Adipose tissue (tissue), 3 donors: Measurements from ENCODE around the gene COL6A1. TPM values are rescaled to one million over a fixed set of nuclear protein-coding genes. Genes with fewer than 3 reads are reported as not detected.
"Not testable (repeated sequence)": the region's sequence is repeated elsewhere in the genome, so short reads cannot be mapped to it uniquely, and the experiment has no call there.

Experiments used
- H3K27ac ChIP-seq: one replicate; pipeline ENCODE4 v1.5.1; 2013; ENCODE audit warnings: low read depth, low read length
- WGBS, 3 donors: extraction: QIAGEN DNeasy Blood & Tissue Kit; methylation state at CpG; one replicate each; pipeline ENCODE4 v1.1.7; 2013; 5-methylcytosine and 5-hydroxymethylcytosine counted together
- polyA plus RNA-seq, 3 donors: library from polyadenylated mRNA; stranded (reverse); fragments of 200-250 nt; gene quantifications; one replicate each; pipeline ENCODE4 v1.2.3, GENCODE V29; 2013
- donor health status: healthy with polysubstance abuse.
- donor health status: Bipolar disorder and iron deficiency.
- donor health status: healthy.

Gene COL6A1
- polyA plus RNA-seq, 3 donors, result 74.2 to 471 (median 345) TPM

GRCh38 chr21:45975667-45976409 is 5.7 kb upstream of the COL6A1 start:
- 48 to 68% (median 55%) methylated on average over 10 to 13 of the region's 13 CpGs for WGBS, 3 donors
- not testable (repeated sequence) for H3K27ac ChIP-seq

- 41 to 56% (median 49%) methylated on average over 11 of the region's 11 CpGs for WGBS, 3 donors
- no peak overlapping the region for H3K27ac ChIP-seq
Measured at GRCh38 chr21:45976701-45977311, 4.8 kb upstream of the COL6A1 start.

- H3K27ac ChIP-seq, result no peak overlapping the region
- WGBS, 3 donors, result 26 to 36% (median 35%) methylated on average over 5 of the region's 5 CpGs
Measured at GRCh38 chr21:45977396-45977795, 4.2 kb upstream of the COL6A1 start.

- WGBS, 3 donors, result 56 to 81% (median 78%) methylated on average over 20 of the region's 20 CpGs
- H3K27ac ChIP-seq, result no peak overlapping the region
Measured at GRCh38 chr21:45979141-45979631, 2.4 kb upstream of the COL6A1 start.

GRCh38 chr21:45979651-45980050 is 1.9 kb upstream of the COL6A1 start:
- no peak overlapping the region for H3K27ac ChIP-seq
- 67 to 88% (median 80%) methylated on average over 7 of the region's 7 CpGs for WGBS, 3 donors

GRCh38 chr21:45980271-45980670 is 1.3 kb upstream of the COL6A1 start:
- WGBS, 3 donors, result 61 to 73% (median 61%) methylated on average over 2 of the region's 2 CpGs
- no peak overlapping the region for H3K27ac ChIP-seq

GRCh38 chr21:45980697-45981096 is 873 bp upstream of the COL6A1 start:
- no peak overlapping the region for H3K27ac ChIP-seq

- H3K27ac ChIP-seq, result no peak overlapping the region
- WGBS, 3 donors, result 7 to 10% (median 8%) methylated on average over 42 to 45 of the region's 45 CpGs
Measured at GRCh38 chr21:45982092-45982757, 655 bp downstream of the COL6A1 start.

GRCh38 chr21:45982758-45983648 is 1.4 kb downstream of the COL6A1 start:
- H3K27ac ChIP-seq, result no peak overlapping the region
- WGBS, 3 donors, result 38 to 58% (median 46%) methylated on average over 43 to 45 of the region's 45 CpGs

GRCh38 chr21:45983649-45983965 is 2.0 kb downstream of the COL6A1 start:
- 52 to 86% (median 71%) methylated on average over 11 to 13 of the region's 13 CpGs for WGBS, 3 donors
- H3K27ac ChIP-seq, result no peak overlapping the region

- no peak overlapping the region for H3K27ac ChIP-seq
- 77 to 93% (median 85%) methylated on average over 36 to 38 of the region's 38 CpGs for WGBS, 3 donors
Measured at GRCh38 chr21:45983981-45984551, 2.5 kb downstream of the COL6A1 start.

- H3K27ac ChIP-seq, result no peak overlapping the region
- 52 to 77% (median 74%) methylated on average over 3 of the region's 3 CpGs for WGBS, 3 donors
Measured at GRCh38 chr21:45984584-45985095, 3.1 kb downstream of the COL6A1 start.

- H3K27ac ChIP-seq, result no peak overlapping the region
- WGBS, 3 donors, result 78 to 89% (median 84%) methylated on average over 37 of the region's 37 CpGs
Measured at GRCh38 chr21:45985471-45986315, 4.1 kb downstream of the COL6A1 start.

- no peak overlapping the region for H3K27ac ChIP-seq
- WGBS, 3 donors, result 86 to 94% (median 90%) methylated on average over 30 to 36 of the region's 36 CpGs
Measured at GRCh38 chr21:45986316-45987051, 4.9 kb downstream of the COL6A1 start.

GRCh38 chr21:45987121-45987711 is 5.6 kb downstream of the COL6A1 start:
- H3K27ac ChIP-seq, result no peak overlapping the region
- WGBS, 3 donors, result 89 to 93% (median 93%) methylated on average over 29 of the region's 29 CpGs
